HepG2 (cell line): ENCODE data around the gene EPS8L1. TPM values are rescaled to one million over a fixed set of nuclear protein-coding genes. Genes with fewer than 3 reads are reported as not detected.

Experiments
- DMAP1 ChIP-seq: IDR thresholded peaks from 2 replicates; pipeline ENCODE4 v1.6.1; 2016
- GPN1 ChIP-seq: sonication (generic); formaldehyde crosslinking; IDR thresholded peaks from 2 replicates; pipeline ENCODE4 v1.5.1; 2020; ENCODE audit warnings: missing genetic modification reagents, borderline replicate concordance
- HOXA7 ChIP-seq: sonication (generic); formaldehyde crosslinking; IDR thresholded peaks from 2 replicates; pipeline ENCODE4 v1.8.1; 2022; ENCODE audit warnings: mild to moderate bottlenecking, missing genetic modification reagents, moderate library complexity
- POLR2AphosphoS5 ChIP-seq: IDR thresholded peaks from 2 replicates; pipeline ENCODE4 v1.6.1; 2012; ENCODE audit warnings: low read depth, low read length
- SP2 ChIP-seq: sonication (generic); formaldehyde crosslinking; IDR thresholded peaks from 2 replicates; pipeline ENCODE4 v1.5.1; 2020; ENCODE audit warnings: mild to moderate bottlenecking, missing genetic modification reagents
- ZBTB20 ChIP-seq: sonication (generic); formaldehyde crosslinking; IDR thresholded peaks from 2 replicates; pipeline ENCODE4 v1.8.1; 2023; ENCODE audit warnings: missing genetic modification reagents, low read depth, mild to moderate bottlenecking, borderline replicate concordance
- ZMYM3 ChIP-seq: sonication (generic); formaldehyde crosslinking; IDR thresholded peaks from 2 replicates; pipeline ENCODE4 v1.5.1; 2020; ENCODE audit warnings: mild to moderate bottlenecking, missing genetic modification reagents
- ZNF274 ChIP-seq: sonication (generic); formaldehyde crosslinking; IDR thresholded peaks from 2 replicates; pipeline ENCODE4 v1.5.1; 2020; ENCODE audit warnings: mild to moderate bottlenecking, missing genetic modification reagents
- ZNF383 ChIP-seq: sonication (generic); formaldehyde crosslinking; IDR thresholded peaks from 2 replicates; pipeline ENCODE4 v1.4.0; 2020; ENCODE audit warnings: missing genetic modification reagents, mild to moderate bottlenecking, borderline replicate concordance
- ZNF766 ChIP-seq: sonication (generic); formaldehyde crosslinking; IDR thresholded peaks from 2 replicates; pipeline ENCODE4 v1.5.0; 2020; ENCODE audit warnings: missing genetic modification reagents, borderline replicate concordance
- ZNF790 ChIP-seq: sonication (generic); formaldehyde crosslinking; IDR thresholded peaks from 2 replicates; pipeline ENCODE4 v1.8.0; 2022; ENCODE audit warnings: missing genetic modification reagents, mild to moderate bottlenecking, borderline replicate concordance
- polyA plus RNA-seq, 8 experiments: library from polyadenylated mRNA; depleted of rRNA in 3 of 8; stranded (reverse) in 7 of 8; unstranded in 1 of 8; fragments of >200 nt; fragmentation: Illumina TruSeq in 4 of 8; extraction: Trizol in 4 of 8; gene quantifications; 2 replicates each; pipeline versions ENCODE4 v1.2.1 to v1.2.3, GENCODE V29; 2011 to 2016; ENCODE audit warnings: low read depth in 4 of 8, missing spikeins in 1 of 8, mixed read lengths in 1 of 8; ENCODE audit not compliant: insufficient read depth in 1 of 8
- total RNA-seq, 5 experiments: library from RNA; depleted of rRNA; stranded (reverse); fragments of >200 nt; fragmentation: Illumina TruSeq; extraction: Trizol; gene quantifications; 2 replicates each; pipeline ENCODE4 v1.2.3, GENCODE V29; 2016; ENCODE audit warnings: low read depth in 1 of 5
- TF ChIP-seq, protein P1 (sequence below): sonication (generic); formaldehyde crosslinking; IDR thresholded peaks from 2 replicates; pipeline ENCODE4 v1.9.0; 2021; ENCODE audit warnings: missing genetic modification reagents, borderline replicate concordance
- TF ChIP-seq, protein P2 (sequence below): sonication (generic); formaldehyde crosslinking; IDR thresholded peaks from 2 replicates; pipeline ENCODE4 v1.5.1; 2020; ENCODE audit warnings: missing genetic modification reagents, mild to moderate bottlenecking, borderline replicate concordance
- TF ChIP-seq, protein P3 (sequence below): IDR thresholded peaks from 2 replicates; pipeline ENCODE4 v1.6.1; 2016

EPS8L1 gene
- total and polyA plus RNA-seq, 2 of the 13 experiments (the other 11 are each of a cell fraction or from before 2014, with no cell fraction given): 3.0 to 6.3 TPM

DNA sequence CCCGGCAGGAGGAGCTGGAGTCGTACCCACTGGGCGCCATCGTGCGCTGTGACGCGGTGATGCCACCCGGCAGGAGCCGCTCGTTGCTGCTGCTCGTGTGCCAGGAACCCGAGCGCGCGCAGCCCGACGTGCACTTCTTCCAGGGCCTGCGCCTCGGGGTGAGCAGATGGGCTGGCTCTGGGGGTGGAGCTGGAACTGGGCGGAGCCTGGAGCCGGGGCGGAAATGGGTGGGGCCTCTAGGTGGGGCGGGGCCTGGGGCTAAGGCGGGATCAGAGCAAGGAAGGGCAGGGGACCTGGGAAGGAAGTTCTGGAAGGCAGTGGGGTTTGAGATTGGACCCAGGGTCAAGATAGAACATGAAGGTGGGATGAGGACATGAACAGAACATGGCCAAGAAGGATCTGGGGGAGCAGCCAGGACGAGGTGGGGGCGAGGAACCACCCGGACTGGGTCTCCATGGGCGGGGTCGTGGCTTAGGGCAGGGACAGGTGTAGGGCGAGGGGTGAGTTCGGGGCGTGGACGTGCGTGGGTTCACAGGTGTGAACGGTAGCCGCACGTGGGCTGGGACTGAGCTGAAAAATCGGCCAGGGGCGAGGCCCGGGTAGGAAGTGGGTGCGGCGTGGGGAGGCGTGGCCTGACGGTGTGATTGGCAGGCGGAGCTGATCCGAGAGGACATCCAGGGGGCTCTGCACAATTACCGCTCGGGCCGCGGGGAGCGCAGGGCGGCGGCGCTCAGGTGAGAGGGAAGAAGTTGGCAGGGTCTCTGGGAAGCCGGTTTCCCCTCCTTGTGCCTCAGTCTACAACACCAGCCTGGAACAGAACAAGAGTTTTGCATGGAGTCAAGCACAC lies 4.7 kb downstream of the EPS8L1 start (continued):
- TF ChIP-seq ZBTB20 (CRISPR knock-in tag) (peak; percentile 49; the same call in 1 of the 2 replicates), ZMYM3 (CRISPR knock-in tag) (0 out of 2 replicates have a peak, but pooled peaks have one; percentile 25), GPN1 (CRISPR knock-in tag) (no peak), ZNF790 (0 out of 2 replicates have a peak, but pooled peaks have one; percentile 17), DMAP1 (peak; percentile 20; the same call in 1 of the 2 replicates), ZNF766 (CRISPR knock-in tag) (peak; percentile 35; the same call in 1 of the 2 replicates), SP2 (CRISPR knock-in tag) (peak; percentile 10; the same call in 1 of the 2 replicates), HOXA7 (CRISPR knock-in tag) (no peak), ZNF383 (CRISPR knock-in tag) (no peak), POLR2AphosphoS5 (peak; percentile 48), ZNF274 (CRISPR knock-in tag) (peak; percentile 56; the same call in 1 of the 2 replicates)
- TF ChIP-seq, protein P1, sequence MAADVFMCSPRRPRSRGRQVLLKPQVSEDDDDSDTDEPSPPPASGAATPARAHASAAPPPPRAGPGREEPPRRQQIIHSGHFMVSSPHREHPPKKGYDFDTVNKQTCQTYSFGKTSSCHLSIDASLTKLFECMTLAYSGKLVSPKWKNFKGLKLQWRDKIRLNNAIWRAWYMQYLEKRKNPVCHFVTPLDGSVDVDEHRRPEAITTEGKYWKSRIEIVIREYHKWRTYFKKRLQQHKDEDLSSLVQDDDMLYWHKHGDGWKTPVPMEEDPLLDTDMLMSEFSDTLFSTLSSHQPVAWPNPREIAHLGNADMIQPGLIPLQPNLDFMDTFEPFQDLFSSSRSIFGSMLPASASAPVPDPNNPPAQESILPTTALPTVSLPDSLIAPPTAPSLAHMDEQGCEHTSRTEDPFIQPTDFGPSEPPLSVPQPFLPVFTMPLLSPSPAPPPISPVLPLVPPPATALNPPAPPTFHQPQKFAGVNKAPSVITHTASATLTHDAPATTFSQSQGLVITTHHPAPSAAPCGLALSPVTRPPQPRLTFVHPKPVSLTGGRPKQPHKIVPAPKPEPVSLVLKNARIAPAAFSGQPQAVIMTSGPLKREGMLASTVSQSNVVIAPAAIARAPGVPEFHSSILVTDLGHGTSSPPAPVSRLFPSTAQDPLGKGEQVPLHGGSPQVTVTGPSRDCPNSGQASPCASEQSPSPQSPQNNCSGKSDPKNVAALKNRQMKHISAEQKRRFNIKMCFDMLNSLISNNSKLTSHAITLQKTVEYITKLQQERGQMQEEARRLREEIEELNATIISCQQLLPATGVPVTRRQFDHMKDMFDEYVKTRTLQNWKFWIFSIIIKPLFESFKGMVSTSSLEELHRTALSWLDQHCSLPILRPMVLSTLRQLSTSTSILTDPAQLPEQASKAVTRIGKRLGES (CRISPR knock-in tag): no peak
- TF ChIP-seq, protein P2, sequence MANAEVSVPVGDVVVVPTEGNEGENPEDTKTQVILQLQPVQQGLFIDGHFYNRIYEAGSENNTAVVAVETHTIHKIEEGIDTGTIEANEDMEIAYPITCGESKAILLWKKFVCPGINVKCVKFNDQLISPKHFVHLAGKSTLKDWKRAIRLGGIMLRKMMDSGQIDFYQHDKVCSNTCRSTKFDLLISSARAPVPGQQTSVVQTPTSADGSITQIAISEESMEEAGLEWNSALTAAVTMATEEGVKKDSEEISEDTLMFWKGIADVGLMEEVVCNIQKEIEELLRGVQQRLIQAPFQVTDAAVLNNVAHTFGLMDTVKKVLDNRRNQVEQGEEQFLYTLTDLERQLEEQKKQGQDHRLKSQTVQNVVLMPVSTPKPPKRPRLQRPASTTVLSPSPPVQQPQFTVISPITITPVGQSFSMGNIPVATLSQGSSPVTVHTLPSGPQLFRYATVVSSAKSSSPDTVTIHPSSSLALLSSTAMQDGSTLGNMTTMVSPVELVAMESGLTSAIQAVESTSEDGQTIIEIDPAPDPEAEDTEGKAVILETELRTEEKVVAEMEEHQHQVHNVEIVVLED (CRISPR knock-in tag): 0 out of 2 replicates have a peak, but pooled peaks have one; percentile 14
- TF ChIP-seq, protein P3, sequence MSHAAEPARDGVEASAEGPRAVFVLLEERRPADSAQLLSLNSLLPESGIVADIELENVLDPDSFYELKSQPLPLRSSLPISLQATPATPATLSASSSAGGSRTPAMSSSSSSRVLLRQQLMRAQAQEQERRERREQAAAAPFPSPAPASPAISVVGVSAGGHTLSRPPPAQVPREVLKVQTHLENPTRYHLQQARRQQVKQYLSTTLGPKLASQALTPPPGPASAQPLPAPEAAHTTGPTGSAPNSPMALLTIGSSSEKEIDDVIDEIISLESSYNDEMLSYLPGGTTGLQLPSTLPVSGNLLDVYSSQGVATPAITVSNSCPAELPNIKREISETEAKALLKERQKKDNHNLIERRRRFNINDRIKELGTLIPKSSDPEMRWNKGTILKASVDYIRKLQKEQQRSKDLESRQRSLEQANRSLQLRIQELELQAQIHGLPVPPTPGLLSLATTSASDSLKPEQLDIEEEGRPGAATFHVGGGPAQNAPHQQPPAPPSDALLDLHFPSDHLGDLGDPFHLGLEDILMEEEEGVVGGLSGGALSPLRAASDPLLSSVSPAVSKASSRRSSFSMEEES: no peak
